Small intestine (tissue), 7 donors: ENCODE measurements around the gene EPC2. TPM values are rescaled to one million over a fixed set of nuclear protein-coding genes. Genes with fewer than 3 reads are reported as not detected.
A peak's percentile ranks its signal among the peaks of the same experiment; 100 is the strongest.

Experiments
- DNase-seq, 2 donors: peaks; one replicate each; pipeline versions ENCODE4 v3.0.0 to v3.0.0-alpha.2; 2013
- FAIRE-seq: peaks from 2 replicates; lab custom pipeline; 2012; peaks lifted over from hg19 to GRCh38; lab: Jason Lieb, UNC
- H3K27ac ChIP-seq, 3 donors: one replicate each; pipeline ENCODE4 v1.5.1; 2013; ENCODE audit warnings: low read length in 2 of 3, mild to moderate bottlenecking in 2 of 3, control low read depth in 1 of 3, inconsistent platforms in 1 of 3, low read depth in 1 of 3, moderate library complexity in 1 of 3
- H3K27me3 ChIP-seq, 3 donors: one replicate each; pipeline ENCODE4 v1.6.1; 2013; ENCODE audit warnings: low read length in 3 of 3, inconsistent platforms in 1 of 3; ENCODE audit not compliant: control insufficient read depth in 3 of 3, insufficient read depth in 3 of 3
- H3K36me3 ChIP-seq, 3 donors: one replicate each; pipeline ENCODE4 v1.6.1; 2013; ENCODE audit warnings: low read length in 3 of 3, inconsistent platforms in 1 of 3, low read depth in 1 of 3, mild to moderate bottlenecking in 1 of 3, moderate library complexity in 1 of 3; ENCODE audit not compliant: control insufficient read depth in 3 of 3, insufficient read depth in 2 of 3
- H3K4me1 ChIP-seq, 3 donors: one replicate each; pipeline ENCODE4 v1.6.1; 2013; ENCODE audit warnings: low read length in 2 of 3, inconsistent platforms in 1 of 3, low read depth in 1 of 3, mild to moderate bottlenecking in 1 of 3, moderate library complexity in 1 of 3; ENCODE audit not compliant: control insufficient read depth in 3 of 3, insufficient read depth in 2 of 3
- H3K4me3 ChIP-seq, 3 donors: one replicate each; pipeline ENCODE4 v1.5.1; 2013; ENCODE audit warnings: low read length in 3 of 3, control low read depth in 1 of 3, inconsistent platforms in 1 of 3, low read depth in 1 of 3, mild to moderate bottlenecking in 1 of 3, moderate library complexity in 1 of 3
- H3K9me3 ChIP-seq, 2 donors: one replicate each; pipeline ENCODE4 v1.6.1; 2013; ENCODE audit warnings: low read depth in 1 of 2, low read length in 1 of 2; ENCODE audit not compliant: control insufficient read depth in 2 of 2, insufficient read depth in 1 of 2
- WGBS, 3 donors: extraction: QIAGEN DNeasy Blood & Tissue Kit; methylation state at CpG; one replicate each; pipeline ENCODE4 v1.1.7; 2013; 5-methylcytosine and 5-hydroxymethylcytosine counted together
- polyA plus RNA-seq, 4 donors: library from polyadenylated mRNA; stranded (reverse) in 3 of 4; unstranded in 1 of 4; fragments of 200-250 nt in 3 of 4; fragments of 120-200 nt in 1 of 4; gene quantifications; one replicate each; pipeline versions ENCODE4 v1.2.1 to v1.2.3, GENCODE V29; 2013
- donor health status: healthy with polysubstance abuse.
- donor health status: control.
- donor health status: control.
- donor health status: Bipolar disorder and iron deficiency.
- donor health status: healthy.

Gene EPC2
- polyA plus RNA-seq, 4 donors = 7.2 to 28.9 (median 8.4) TPM

- FAIRE-seq (no peak), DNase-seq (no peak)
- peaks cover 0 to 2% of the 10 kb centered on the region in 2 donors for H3K9me3 ChIP-seq
- H3K36me3 ChIP-seq = peaks cover 0 to 17% (median 0%) of the 10 kb centered on the region in 3 donors
- no peak overlapping the region for H3K4me3 ChIP-seq
- peaks cover 0 to 6% (median 4%) of the 10 kb centered on the region in 3 donors for H3K4me1 ChIP-seq
- WGBS, 3 donors = 80 to 98% (median 92%) methylated on average over 3 of the region's 3 CpGs
- no peak overlapping the region for H3K27ac ChIP-seq
- H3K27me3 ChIP-seq = no peaks in the 10 kb centered on the region
Measured at GRCh38 chr2:148718039-148718438, 73.5 kb downstream of the EPC2 start.

DNA sequence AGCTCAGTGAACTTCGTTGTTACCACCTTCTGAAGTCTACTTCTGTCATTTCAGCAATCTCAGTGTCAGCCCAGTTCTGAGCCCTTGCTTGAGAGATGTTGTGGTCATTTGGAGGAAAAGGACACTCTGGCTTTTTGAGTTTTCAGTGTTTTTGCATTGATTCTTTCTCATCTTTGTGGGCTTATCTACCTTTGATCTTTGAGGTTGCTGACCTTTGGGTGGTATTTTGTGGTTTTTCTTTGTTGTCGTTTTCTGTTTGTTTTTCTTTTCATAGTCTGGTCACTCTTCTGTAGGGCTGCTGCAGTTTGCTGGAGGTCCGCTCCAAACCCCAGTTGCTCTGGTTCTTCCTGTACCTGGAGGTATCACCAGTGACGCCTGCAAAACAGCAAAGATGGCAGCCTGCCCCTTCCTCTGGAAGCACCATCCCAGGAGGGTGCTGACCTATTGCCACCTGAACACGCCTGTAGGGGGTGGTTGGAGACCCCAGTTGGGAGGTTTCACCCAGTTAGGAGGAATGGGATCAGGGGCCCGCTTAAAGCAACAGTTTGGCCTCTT is 74.7 kb downstream of the EPC2 start:
- no peak for FAIRE-seq
- Histone ChIP-seq H3K9me3 (peaks cover 0 to 2% of the 10 kb centered on the region in 2 donors), H3K4me3 (no peak overlapping the region)

DNA sequence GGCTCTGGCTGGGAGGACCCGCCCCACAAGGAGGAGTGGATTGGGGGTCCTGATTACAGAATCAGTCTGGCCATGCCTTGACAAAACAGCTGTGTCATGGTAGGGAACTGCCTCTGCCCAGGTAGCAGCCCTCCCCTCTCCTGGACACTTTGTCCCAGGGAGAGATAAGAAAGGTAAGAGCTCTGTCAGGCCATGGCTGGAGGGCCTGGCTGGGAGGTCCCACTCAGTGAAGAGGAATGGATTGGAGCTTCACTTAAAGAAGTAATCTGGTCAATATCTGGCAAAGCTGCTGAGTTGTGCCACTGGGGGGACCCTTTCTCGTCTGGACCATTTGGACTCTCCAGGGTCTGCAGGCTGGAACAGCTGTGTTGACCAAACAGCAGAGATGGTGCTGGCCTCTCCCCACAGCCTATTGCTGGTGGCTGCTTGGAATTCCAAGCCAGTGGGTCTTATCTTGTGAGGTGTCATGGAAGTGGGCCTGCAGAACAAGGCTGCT is 75.4 kb downstream of the EPC2 start:
- H3K27ac ChIP-seq = no peak overlapping the region
- peaks cover 0 to 2% of the 10 kb centered on the region in 2 donors for H3K9me3 ChIP-seq
- H3K4me1 ChIP-seq = peaks cover 0 to 6% (median 4%) of the 10 kb centered on the region in 3 donors
- DNase-seq (peak in 1 of 2 donors; percentile 17), FAIRE-seq (no peak)
- peaks cover 0 to 17% (median 0%) of the 10 kb centered on the region in 3 donors for H3K36me3 ChIP-seq
- 29 to 53% (median 37%) methylated on average over 2 of the region's 2 CpGs for WGBS, 3 donors
- H3K27me3 ChIP-seq = no peaks in the 10 kb centered on the region
- no peak overlapping the region for H3K4me3 ChIP-seq

More for the DNA sequence above, 74.7 kb downstream of the EPC2 start:
- 93 to 95% (median 94%) methylated on average over 6 of the region's 6 CpGs for WGBS, 3 donors
- no peak for DNase-seq
- H3K27me3 ChIP-seq = no peaks in the 10 kb centered on the region
- H3K36me3 ChIP-seq = peaks cover 0 to 17% (median 0%) of the 10 kb centered on the region in 3 donors
- H3K4me1 ChIP-seq = peaks cover 0 to 6% (median 4%) of the 10 kb centered on the region in 3 donors
- H3K27ac ChIP-seq = no peak overlapping the region

DNA sequence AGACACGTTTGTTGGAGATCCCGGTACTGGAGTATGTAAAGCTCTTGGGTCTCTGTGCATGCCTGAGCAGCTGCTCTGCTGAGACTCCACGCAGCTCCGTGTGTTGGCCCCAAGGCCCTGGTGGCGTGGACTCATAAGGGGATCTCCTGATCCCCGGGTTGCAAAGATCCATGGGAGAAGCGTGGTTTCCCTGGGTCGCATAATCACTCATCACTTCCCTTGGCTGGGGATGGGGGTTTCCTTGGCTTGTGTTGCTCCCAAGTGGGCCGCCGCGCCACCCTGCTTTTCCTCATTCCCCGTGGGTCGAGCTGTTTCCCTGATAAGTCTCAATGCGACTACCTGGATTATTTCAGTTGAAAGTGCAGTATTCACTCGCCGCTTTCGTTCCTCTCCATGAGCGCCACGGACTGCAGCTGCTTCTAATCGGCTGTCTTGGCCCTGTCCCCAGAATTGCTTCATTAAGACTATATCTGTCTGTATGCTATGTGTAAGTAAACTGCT is 76.0 kb downstream of the EPC2 start:
- no peak overlapping the region for H3K27ac ChIP-seq
- H3K4me3 ChIP-seq = no peak overlapping the region
- H3K36me3 ChIP-seq = peaks cover 0 to 15% (median 0%) of the 10 kb centered on the region in 3 donors
- no peaks in the 10 kb centered on the region for H3K9me3 ChIP-seq
- H3K27me3 ChIP-seq = no peaks in the 10 kb centered on the region
- DNase-seq (peak in 1 of 2 donors; percentile 24), FAIRE-seq (no peak)
- WGBS, 3 donors = 40 to 69% (median 45%) methylated on average over 20 of the region's 20 CpGs
- H3K4me1 ChIP-seq = peaks cover 0 to 6% (median 4%) of the 10 kb centered on the region in 3 donors

GRCh38 chr2:148721520-148721931 is 77.0 kb downstream of the EPC2 start:
- Histone ChIP-seq H3K4me3 (no peak overlapping the region), H3K9me3 (no peaks in the 10 kb centered on the region), H3K27ac (no peak overlapping the region), H3K27me3 (no peaks in the 10 kb centered on the region), H3K4me1 (peaks cover 0 to 6% (median 4%) of the 10 kb centered on the region in 3 donors), H3K36me3 (peaks cover 0 to 15% (median 0%) of the 10 kb centered on the region in 3 donors)
- DNase-seq (no peak), FAIRE-seq (no peak)

DNA sequence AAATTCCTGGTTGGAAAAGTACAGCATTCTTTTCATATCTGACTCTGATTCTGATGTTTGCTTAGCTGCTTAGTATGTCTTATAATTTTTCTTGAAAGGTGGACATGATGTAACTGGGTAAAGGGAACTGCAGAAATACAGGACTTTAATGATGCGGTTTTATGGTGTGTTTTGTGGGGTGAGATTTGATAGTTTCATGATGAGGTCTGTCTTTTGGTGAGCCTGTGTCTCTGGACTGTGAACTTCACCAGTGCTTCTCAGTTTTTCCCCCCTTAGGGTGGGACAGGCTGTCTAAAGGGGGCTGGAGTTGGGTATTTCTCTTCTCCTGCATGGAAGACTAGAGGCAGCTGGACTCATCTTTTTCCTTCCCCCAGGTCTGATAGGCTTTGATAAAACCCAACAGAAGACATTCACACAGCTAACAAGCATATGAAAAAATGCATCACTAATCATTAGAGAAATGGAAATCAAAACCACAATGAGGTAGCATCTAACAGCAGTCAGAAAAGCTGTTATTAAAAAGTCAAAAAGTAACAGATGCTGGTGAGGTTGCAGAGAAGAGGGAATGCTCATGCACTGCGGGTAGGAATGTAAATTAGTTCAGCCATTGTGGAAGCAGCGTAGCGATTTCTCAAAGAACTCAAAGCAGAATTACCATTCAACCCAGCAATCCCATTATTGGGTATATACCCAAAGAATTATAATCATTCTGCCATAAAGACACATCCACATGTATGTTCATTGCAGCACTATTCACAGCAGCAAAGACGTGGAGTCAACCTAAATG is 77.6 kb downstream of the EPC2 start:
- Histone ChIP-seq H3K36me3 (peaks cover 0 to 15% (median 0%) of the 10 kb centered on the region in 3 donors), H3K4me3 (no peak overlapping the region), H3K9me3 (no peaks in the 10 kb centered on the region), H3K27me3 (no peaks in the 10 kb centered on the region), H3K4me1 (peaks cover 0 to 6% (median 4%) of the 10 kb centered on the region in 3 donors), H3K27ac (no peak overlapping the region)
- no peak for FAIRE-seq
- WGBS, 3 donors = 89 to 94% (median 94%) methylated on average over 5 of the region's 5 CpGs
- no peak for DNase-seq

DNA sequence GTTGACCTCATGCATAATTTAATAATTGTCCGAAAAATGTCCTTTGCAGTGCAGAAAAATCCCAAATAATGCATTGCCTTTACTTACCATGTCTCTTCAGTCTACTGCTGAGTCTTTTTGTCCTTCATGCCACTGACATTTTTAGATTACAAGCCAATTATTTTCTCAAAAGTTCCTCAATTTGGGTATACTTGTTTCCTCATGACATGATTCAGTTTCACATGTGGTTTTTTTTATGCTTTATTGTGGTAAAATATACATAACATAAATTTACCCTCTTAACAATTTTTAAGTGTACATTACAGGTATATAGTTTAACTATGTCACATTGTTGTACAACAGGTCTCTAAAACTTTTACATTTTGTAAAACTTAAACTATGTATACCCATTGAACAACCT is 81.0 kb downstream of the EPC2 start:
- whole genome bisulfite sequencing, 3 donors = 88 to 96% (median 89%) methylated on average over 1 of the region's 1 CpG
- peaks cover 0 to 2% (median 0%) of the 10 kb centered on the region in 3 donors for H3K36me3 ChIP-seq
- peaks cover 0 to 4% (median 0%) of the 10 kb centered on the region in 3 donors for H3K4me1 ChIP-seq
- H3K9me3 ChIP-seq = no peaks in the 10 kb centered on the region
- H3K27ac ChIP-seq = no peak overlapping the region
- FAIRE-seq = no peak
- DNase-seq = no peak
- no peaks in the 10 kb centered on the region for H3K27me3 ChIP-seq
- no peak overlapping the region for H3K4me3 ChIP-seq

- H3K27me3 ChIP-seq = no peaks in the 10 kb centered on the region
- WGBS, 3 donors = 71 to 95% (median 85%) methylated on average over 3 of the region's 3 CpGs
- no peaks in the 10 kb centered on the region for H3K9me3 ChIP-seq
- H3K4me3 ChIP-seq = no peak overlapping the region
- FAIRE-seq (no peak), DNase-seq (no peak)
- peaks cover 0 to 3% (median 0%) of the 10 kb centered on the region in 3 donors for H3K4me1 ChIP-seq
- H3K36me3 ChIP-seq = no peaks in the 10 kb centered on the region
- no peak overlapping the region for H3K27ac ChIP-seq
Measured at GRCh38 chr2:148726228-148726627, 81.7 kb downstream of the EPC2 start.
